GM20000 (cell line): ENCODE measurements around the gene RBMXL3.
"Not testable (repeated sequence)": the region's sequence is repeated elsewhere in the genome, so short reads cannot be mapped to it uniquely, and the experiment has no call there.

Experiments used
- DNase-seq: peaks from one replicate; pipeline ENCODE4 v3.0.0; 2012; ENCODE audit warnings: low spot score
- CTCF ChIP-seq: IDR thresholded peaks from 2 replicates; pipeline ENCODE4 v1.5.1; 2012; ENCODE audit warnings: mild to moderate bottlenecking, control low read depth; ENCODE audit errors: extremely low read depth, missing control alignments

RBMXL3 gene

GRCh38 chrX:115214151-115214550 lies 24.9 kb downstream of the RBMXL3 start:
- DNase-seq: no peak
- TF ChIP-seq CTCF: no peak

GRCh38 chrX:115214605-115215004 lies 25.4 kb downstream of the RBMXL3 start:
- DNase-seq: no peak
- TF ChIP-seq CTCF: no peak

- DNase-seq: not testable (repeated sequence)
These were observed 28.1 kb downstream of the RBMXL3 start for GRCh38 chrX:115217346-115217745.

GRCh38 chrX:115226929-115227328 lies 37.7 kb downstream of the RBMXL3 start:
- DNase-seq: no peak

GRCh38 chrX:115229337-115230003 lies 40.3 kb downstream of the RBMXL3 start:
- DNase-seq: no peak

More at GRCh38 chrX:115226929-115227328, 37.7 kb downstream of the RBMXL3 start:
- no peak for TF ChIP-seq CTCF

GRCh38 chrX:115232933-115233496 lies 43.8 kb downstream of the RBMXL3 start:
- no peak for DNase-seq
- TF ChIP-seq CTCF: no peak

More at GRCh38 chrX:115229337-115230003, 40.3 kb downstream of the RBMXL3 start:
- no peak for TF ChIP-seq CTCF

- no peak for TF ChIP-seq CTCF
- no peak for DNase-seq
These were observed 44.6 kb downstream of the RBMXL3 start, which contains the start of gene LRCH2 for GRCh38 chrX:115233497-115234455. Gene LRCH2 (minus strand): TSS chrX:115234096. CDS start chrX:115234041, 55 bp downstream.
